ENCODE results near the gene COQ4.
"Not testable (repeated sequence)": the region's sequence is repeated elsewhere in the genome, so short reads cannot be mapped to it uniquely, and the experiment has no call there.

COQ4 gene

DNA sequence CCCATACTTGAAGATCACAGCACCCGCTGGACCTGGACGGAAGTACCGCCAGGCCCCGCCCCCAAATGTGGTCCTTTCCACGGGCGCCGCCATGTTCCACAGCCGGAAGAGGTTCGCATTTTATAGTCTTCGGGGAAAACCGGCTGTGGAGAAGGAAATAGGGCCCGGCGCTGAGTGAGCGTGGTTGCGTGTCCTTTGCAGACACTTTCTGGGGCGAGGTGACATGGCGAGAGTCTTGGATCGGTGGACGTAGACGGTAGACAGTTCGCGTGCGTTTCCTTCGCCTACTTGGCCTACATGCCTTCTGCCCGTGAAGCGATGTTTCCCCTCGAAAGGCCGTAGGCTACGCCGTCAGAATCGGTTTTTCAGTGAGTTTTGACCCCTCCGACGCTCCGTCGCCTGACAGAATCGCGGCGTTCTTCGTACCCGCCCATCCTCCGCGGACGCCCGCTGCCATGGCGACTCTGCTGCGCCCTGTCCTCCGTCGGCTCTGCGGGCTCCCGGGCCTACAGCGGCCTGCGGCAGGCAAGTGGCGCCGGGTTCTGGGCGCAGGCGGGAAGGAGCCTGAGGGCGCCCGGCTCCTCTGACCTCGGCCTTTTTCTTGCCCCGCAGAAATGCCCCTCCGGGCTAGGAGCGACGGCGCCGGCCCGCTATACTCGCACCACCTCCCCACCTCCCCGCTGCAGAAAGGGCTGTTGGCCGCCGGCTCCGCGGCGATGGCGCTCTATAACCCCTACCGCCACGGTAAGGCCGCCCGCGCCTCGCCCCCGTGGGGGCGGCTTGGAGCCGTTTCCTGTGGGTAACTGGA, at the start of gene COQ4, which contains the start of gene TRUB2:
TSS of gene COQ4 (plus strand) at position 436 of the 808 bp plus-strand sequence. CDS start at position 456, 20 bp downstream.
TSS of gene TRUB2 (minus strand) at position 44 of the 808 bp plus-strand sequence. CDS start at position 5, 39 bp downstream.
- peak within 1 kb of the TSS; percentile 90 for H3K4me3 Mint-ChIP-seq
- H3K27ac Mint-ChIP-seq, result peak within 1 kb of the TSS; percentile 91
- peaks cover 14% of the 10 kb centered on the region for H3K36me3 Mint-ChIP-seq
- peaks cover 13% of the 10 kb centered on the region for H3K4me1 Mint-ChIP-seq
- no peaks in the 10 kb centered on the region for H3K9me3 Mint-ChIP-seq
- ATAC-seq, result peak; percentile 95
- H3K27me3 Mint-ChIP-seq, result no peaks in the 10 kb centered on the region

DNA sequence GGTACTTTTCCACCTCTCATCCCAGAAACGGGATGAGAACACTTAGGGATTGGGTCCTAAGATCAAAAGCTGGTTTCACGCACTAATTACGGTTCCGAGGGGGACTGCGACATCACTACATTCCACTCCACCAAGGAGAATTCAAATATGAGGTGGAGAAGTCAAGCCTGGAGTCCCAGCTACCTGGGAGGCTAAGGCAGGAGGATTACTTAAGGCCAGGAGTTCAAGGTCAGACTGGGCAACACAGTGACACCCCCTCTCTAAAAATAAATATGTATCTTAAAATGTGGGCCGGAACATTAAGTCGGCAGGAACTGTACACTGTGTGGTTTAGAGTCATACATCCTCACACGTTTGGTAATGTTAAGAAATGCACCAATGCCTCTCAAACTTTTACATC, 48.4 kb upstream of the COQ4 start:
- Mint-ChIP-seq H3K9me3 (no peaks in the 10 kb centered on the region), H3K4me3 (no peak overlapping the region), H3K4me1 (peaks cover 39% of the 10 kb centered on the region), H3K27ac (peak overlapping the region; percentile 97), H3K27me3 (no peaks in the 10 kb centered on the region), H3K36me3 (peaks cover 17% of the 10 kb centered on the region)
- no peak for ATAC-seq

DNA sequence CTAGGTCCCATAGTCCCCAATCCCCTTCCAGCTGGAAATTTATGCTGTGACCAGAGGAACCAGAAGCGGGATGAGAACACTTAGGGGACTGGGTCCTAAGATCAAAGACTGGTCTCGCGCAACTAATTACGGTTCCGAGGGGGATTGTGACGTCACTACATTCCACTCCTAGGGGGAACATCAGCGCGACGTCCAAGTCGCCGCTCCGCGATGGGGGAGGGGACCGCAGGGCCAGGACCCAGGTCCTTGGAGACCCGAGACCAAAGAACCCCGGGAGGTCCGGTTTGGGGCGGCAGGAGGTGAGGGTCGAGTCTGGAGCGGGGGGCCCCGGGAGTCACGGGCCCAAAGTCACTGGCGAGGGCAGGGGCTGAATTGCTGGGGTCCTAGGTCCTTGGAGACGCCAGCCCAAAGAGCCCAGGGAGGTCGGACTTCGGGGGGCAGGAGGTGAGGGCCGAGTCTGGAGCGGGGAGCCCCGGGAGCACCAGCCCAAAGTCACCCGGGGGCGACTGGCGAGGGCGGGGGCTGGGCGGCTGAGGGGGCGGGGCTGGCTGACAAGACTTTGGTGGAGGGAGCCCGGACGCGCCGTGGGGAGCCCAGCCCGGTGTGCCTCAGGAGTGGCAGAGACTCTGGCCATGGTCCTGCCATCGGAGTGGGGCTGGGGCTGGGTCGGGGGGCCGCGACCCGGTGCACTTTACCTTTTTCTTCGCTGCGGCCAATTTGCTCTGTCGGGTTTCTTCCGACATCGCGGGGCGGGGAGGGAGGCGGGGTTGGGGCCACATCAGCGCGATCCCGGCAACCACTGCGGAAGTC, 47.2 kb upstream of the COQ4 start, which contains the start of gene GOLGA2:
TSS of gene GOLGA2 (minus strand) at position 810 of the 810 bp plus-strand sequence. CDS start at position 779, 31 bp downstream.
- Mint-ChIP-seq H3K4me1 (peaks cover 44% of the 10 kb centered on the region), H3K36me3 (peaks cover 17% of the 10 kb centered on the region), H3K9me3 (no peaks in the 10 kb centered on the region), H3K4me3 (peak within 1 kb of the TSS; percentile 97), H3K27me3 (no peaks in the 10 kb centered on the region), H3K27ac (peak within 1 kb of the TSS; percentile 97)
- ATAC-seq, result peak; percentile 82

DNA sequence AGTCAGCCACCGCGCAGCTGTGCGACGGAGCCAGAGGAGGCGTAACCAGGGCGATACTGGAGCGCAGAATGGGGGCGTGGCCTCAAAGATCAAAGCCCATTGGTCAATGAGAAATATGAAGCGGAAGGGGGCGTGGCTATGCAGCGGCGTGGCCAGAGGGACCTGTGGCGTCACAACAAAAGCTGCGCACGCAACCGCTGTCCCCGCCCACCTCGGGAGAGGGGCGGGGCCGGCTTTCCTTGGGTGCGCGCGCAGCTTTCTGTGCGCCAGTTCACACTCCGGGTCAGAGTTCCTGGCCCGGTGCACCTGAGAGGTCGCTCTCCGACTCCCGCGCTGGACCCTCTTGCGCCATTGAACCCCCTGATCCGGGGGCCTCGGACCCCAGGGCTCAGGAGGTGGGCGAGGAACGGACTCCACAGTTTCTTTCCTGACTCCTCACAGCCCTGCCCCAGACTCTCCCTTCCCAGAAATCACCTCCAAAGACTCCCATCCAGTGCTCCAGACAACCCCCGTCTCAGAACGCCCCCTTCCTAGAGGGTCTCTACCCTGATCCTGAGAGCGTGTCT, 46.5 kb upstream of the COQ4 start, which contains the start of gene SWI5:
TSS of gene SWI5 (plus strand) at position 269 of the 566 bp plus-strand sequence.
- H3K9me3 Mint-ChIP-seq, result no peaks in the 10 kb centered on the region
- ATAC-seq, result peak; percentile 99
- peaks cover 16% of the 10 kb centered on the region for H3K36me3 Mint-ChIP-seq
- peak within 1 kb of the TSS; percentile 97 for H3K4me3 Mint-ChIP-seq
- H3K27ac Mint-ChIP-seq, result peak within 1 kb of the TSS; percentile 97
- no peaks in the 10 kb centered on the region for H3K27me3 Mint-ChIP-seq
- peaks cover 45% of the 10 kb centered on the region for H3K4me1 Mint-ChIP-seq

DNA sequence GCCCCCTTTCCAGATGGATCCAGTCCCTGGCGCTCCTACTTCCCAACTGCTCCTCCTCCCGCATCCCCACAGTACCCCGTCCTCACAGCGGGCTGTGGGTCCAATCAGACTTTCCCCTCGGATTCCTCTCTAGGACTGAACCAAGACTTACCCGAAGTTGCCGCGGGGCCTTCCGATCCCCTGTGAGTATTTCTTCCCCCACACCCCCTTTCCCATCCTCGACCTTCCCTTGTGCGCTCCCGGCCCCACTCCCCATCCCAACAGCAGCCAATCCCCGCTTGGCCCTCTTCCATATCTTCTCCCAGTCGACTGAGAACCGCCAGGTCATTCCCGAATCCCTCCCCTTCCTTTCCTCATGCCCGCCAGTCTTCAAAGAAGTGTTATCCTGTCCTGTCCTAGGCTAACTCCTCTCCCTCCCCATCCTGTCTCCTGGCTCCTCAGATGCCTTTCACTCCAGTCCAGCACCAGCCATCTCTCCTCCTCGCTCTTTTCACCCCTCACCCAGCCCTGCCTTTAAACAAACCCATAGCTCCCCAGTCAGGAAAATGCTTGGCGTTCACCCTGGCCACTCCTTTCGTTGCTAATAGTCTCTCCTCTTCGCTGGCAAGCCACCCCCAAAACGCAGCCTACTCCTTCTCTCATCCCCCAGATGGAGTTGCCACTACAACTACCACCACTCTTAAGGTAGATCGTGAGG, 45.9 kb upstream of the COQ4 start:
- ATAC-seq, result no peak
- Mint-ChIP-seq H3K36me3 (peaks cover 10% of the 10 kb centered on the region), H3K27me3 (no peaks in the 10 kb centered on the region), H3K4me1 (peaks cover 45% of the 10 kb centered on the region), H3K4me3 (peak overlapping the region; percentile 97), H3K27ac (peak overlapping the region; percentile 97), H3K9me3 (no peaks in the 10 kb centered on the region)

DNA sequence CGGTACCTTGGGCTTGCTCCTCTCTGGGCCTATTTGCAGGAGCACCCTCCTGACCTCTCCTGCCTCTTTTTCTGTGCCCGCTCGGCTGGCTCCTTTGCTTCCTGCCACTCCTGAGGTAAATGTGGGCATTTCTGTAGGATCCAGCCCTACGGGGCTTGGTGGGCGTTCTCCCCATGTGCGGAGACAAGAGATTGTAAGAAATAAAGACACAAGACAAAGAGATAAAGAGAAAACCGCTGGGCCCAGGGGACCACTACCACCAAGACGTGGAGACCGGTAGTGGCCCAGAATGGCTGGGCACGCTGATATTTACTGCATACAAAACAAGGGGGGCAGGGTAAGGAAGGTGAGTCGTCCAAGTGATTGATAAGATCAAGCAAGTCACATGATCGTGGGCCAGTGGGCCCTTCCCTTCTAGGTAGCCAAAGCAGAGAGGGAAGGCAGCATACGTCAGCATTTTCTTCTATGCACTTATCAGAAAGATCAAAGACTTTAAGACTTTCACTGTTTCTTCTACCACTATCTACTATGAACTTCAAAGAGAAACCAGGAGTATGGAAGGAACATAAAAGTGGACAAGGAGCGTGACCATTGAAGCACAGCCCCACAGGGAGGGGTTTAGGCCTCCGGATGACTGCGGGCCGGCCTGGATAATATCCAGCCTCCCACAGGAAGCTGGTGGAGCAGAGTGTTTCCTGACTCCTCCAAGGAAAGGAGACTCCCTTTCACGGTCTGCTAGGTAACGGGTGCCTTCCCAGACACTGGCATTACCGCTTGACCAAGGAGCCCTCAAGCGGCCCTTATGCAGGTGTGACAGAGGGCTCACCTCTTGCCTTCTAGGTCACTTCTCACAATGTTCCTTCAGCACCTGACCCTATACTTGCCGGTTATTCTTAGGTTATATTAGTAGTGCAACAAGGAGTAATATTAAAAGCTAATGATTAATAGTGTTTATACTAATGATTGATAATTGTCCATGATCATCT, 43.3 kb upstream of the COQ4 start:
- not testable (repeated sequence) for ATAC-seq, H3K36me3 Mint-ChIP-seq, H3K4me3 Mint-ChIP-seq, H3K27me3 Mint-ChIP-seq, H3K9me3 Mint-ChIP-seq, H3K27ac Mint-ChIP-seq
- peaks cover 33% of the 10 kb centered on the region for H3K4me1 Mint-ChIP-seq

DNA sequence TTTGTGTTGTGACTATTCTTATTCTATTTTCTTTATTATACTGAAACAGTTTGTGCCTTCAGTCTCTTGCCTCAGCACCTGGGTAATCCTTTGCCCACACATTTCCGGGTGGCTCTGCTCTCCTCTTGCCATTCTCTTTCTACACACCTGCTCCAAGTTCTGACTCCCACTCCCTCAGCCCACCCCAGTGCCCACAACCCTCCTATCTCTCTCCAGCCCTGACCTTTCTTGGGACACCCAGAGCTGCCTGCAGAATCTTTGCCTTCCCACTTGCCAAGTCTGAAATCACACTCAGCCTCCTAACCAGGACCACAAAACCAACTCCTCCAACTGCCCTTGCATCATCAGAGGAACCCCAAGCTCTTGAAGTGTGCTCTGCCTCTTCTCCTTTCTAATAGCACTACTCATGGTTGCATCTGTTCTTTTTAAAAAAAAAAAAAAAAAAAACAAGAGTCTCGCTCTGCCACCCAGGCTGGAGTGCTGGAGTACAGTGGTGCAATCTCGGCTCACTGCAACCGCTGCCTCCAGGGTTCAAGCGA, 42.5 kb upstream of the COQ4 start:
- no peaks in the 10 kb centered on the region for H3K27me3 Mint-ChIP-seq
- H3K36me3 Mint-ChIP-seq, result peaks cover 5% of the 10 kb centered on the region
- H3K27ac Mint-ChIP-seq, result no peak overlapping the region
- peaks cover 31% of the 10 kb centered on the region for H3K4me1 Mint-ChIP-seq
- no peak overlapping the region for H3K4me3 Mint-ChIP-seq
- H3K9me3 Mint-ChIP-seq, result no peaks in the 10 kb centered on the region
- no peak for ATAC-seq

DNA sequence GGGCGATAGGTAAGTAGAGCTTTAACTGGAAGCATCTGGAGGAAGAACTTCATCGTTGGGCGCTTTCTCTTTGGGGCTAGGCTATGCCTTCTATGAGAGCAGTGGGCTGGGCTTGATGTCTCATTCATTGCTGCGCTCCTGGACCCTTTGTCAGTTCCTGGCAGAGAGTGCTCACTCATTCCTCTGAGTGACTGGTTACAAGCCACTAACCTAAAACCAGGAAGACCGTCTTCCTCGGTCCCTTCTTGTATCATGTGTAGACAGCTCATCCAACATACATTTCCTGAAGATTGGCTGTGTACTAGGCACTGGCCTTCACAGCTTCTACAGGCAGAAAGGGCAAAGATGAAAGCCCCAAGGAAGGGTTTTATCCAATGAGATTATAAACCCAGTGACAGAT, 40.1 kb upstream of the COQ4 start:
- no peaks in the 10 kb centered on the region for H3K9me3 Mint-ChIP-seq
- H3K36me3 Mint-ChIP-seq, result peaks cover 14% of the 10 kb centered on the region
- no peak overlapping the region for H3K4me3 Mint-ChIP-seq
- peaks cover 19% of the 10 kb centered on the region for H3K4me1 Mint-ChIP-seq
- H3K27me3 Mint-ChIP-seq, result no peaks in the 10 kb centered on the region
- no peak overlapping the region for H3K27ac Mint-ChIP-seq
- ATAC-seq, result no peak

DNA sequence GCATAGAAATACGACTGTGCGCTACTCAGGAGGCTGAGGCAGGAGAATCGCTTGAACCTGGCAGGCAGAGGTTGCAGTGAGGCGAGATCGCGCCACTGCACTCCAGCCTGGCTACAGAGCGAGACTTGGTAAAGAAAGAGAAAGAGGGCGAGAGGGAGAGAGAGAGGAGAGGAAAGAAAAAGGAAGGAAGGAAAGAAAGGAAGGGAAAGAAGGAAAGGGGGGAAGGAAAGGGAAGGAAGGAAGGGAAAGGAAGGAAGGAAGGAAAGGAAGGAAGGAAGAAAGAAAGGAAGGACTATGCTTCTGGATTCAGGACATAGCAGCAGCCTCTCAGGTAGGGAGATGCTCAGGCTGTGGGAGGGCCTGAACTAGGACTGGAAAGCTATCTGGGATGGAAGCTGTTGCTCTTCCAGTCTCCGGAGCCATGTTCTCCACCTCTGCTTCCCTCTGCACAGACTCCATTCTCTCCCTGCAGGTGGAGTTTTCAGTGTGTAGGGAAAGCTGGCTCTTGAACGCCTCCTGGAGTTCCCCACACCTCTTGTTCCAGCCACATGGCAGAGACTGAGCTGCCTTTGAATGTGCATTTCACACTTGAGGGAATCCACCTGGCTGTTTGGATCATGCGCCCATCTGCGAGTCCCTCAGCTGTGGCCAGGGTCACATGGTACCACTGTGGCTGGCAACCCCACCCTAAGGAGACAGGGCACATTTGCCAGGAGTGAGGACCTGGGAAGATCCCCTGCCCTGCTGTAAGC, 37.4 kb upstream of the COQ4 start:
- Mint-ChIP-seq H3K4me1 (peaks cover 12% of the 10 kb centered on the region), H3K36me3 (peaks cover 31% of the 10 kb centered on the region), H3K9me3 (no peaks in the 10 kb centered on the region), H3K27ac (no peak overlapping the region), H3K27me3 (no peaks in the 10 kb centered on the region), H3K4me3 (no peak overlapping the region)
- ATAC-seq, result no peak

DNA sequence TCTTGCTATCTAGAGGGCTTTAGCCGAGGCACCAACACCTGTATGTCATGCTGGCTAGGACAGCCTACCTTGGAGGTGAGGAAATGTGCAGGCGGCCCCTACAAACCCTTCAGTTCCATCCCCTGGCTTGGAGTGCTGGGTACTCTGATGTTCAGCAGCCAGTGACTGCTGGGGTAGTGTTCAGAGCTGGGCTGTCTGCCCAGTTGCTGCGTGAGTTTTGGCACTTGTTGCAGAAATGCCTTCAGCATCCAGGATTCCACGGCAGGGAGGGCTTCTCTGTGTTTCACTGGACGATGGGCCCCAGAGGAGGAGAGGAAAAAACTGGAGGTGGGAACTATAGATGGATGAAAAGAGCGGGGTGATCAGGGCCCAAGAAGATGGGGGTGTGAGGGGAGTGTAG, 36.2 kb upstream of the COQ4 start:
- Mint-ChIP-seq H3K27me3 (no peaks in the 10 kb centered on the region), H3K36me3 (peaks cover 31% of the 10 kb centered on the region), H3K9me3 (no peaks in the 10 kb centered on the region), H3K4me1 (peaks cover 9% of the 10 kb centered on the region), H3K27ac (no peak overlapping the region), H3K4me3 (no peak overlapping the region)
- ATAC-seq, result no peak

DNA sequence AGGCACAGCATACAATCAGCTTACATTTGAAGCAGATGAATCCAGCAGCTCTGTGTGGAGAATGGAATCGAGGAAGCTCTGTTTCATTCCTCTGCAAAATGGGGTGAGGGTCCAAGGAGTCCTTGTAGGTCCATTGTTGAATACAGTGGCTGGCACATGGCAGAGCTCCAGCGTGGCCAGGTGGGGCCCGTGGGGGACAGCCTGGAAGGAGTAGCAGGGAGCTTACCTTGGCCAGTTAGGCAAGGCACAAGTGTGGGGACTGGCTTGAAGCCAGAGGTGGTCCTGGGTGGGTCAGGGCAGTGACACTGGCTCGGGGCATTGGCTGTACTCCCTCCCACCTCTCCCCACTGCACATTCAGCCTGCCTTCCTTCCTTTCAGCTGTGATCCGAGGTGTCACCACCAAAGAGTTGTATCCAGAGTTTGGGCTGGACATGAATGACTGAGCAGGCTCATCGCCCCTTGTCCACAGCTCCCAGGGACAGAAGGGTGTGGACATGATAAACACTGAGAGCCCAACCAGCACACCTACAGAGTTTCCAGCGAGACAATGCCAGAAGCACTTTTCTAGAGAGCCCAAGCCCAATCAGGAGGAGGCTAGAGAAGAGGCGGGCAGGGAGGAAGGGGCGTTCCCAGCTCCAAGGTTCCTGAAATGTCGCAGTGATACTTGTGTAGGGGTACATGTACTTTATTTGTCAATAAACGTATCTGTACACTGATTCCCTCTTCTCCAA, 34.2 kb upstream of the COQ4 start:
- H3K36me3 Mint-ChIP-seq, result peaks cover 31% of the 10 kb centered on the region
- H3K4me3 Mint-ChIP-seq, result no peak overlapping the region
- no peaks in the 10 kb centered on the region for H3K27me3 Mint-ChIP-seq
- H3K4me1 Mint-ChIP-seq, result peaks cover 9% of the 10 kb centered on the region
- H3K9me3 Mint-ChIP-seq, result no peaks in the 10 kb centered on the region
- H3K27ac Mint-ChIP-seq, result no peak overlapping the region
- ATAC-seq, result no peak

DNA sequence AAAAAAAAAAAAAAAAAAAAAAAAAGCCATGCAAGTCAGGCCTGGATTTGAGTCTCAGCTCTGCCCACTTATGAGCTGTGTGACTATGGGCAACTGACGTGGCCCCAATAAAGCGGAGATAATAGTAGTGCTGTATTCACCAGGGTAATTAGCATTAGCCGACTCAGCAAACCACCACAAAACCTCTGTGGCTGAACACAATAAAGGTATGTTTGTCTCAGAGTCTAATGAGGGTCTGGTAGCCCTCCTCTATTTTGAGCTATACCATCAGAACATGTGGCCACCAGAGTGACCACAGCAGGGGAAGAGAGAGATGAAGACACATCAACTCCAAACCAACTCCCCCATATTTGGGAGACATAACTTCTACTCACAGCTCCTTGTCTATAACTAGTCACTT, 30.6 kb upstream of the COQ4 start:
- Mint-ChIP-seq H3K27me3 (no peaks in the 10 kb centered on the region), H3K4me3 (no peak overlapping the region), H3K27ac (no peak overlapping the region), H3K9me3 (no peaks in the 10 kb centered on the region), H3K4me1 (no peaks in the 10 kb centered on the region), H3K36me3 (peaks cover 17% of the 10 kb centered on the region)
- ATAC-seq, result no peak

Data from stimulated activated memory B cell treated with anti-CD40 and anti-IgM and Interleukin-4, amounts not matched to agents 10 μg/mL and 1 μg/mL and 100 μg/mL, for 72 hours (primary cell).